GM18498 (cell line): ENCODE data around the gene NPR3.

Source experiments
- ATAC-seq: cut with Tn5 transposase; IDR thresholded peaks from one replicate; pipeline ENCODE4 v1.9.1; 2021; ENCODE audit warnings: mild to moderate bottlenecking, moderate library complexity; ENCODE audit not compliant: unreplicated experiment

The NPR3 gene

GRCh38 chr5:32711681-32712480, 760 bp downstream of the NPR3 start:
- no peak for ATAC-seq

GRCh38 chr5:32712481-32713360, 1.6 kb downstream of the NPR3 start:
- ATAC-seq: no peak

- no peak for ATAC-seq
Measured at GRCh38 chr5:32713361-32713769, 2.2 kb downstream of the NPR3 start.

GRCh38 chr5:32713770-32714381, 2.8 kb downstream of the NPR3 start:
- no peak for ATAC-seq

- ATAC-seq: no peak
Measured at GRCh38 chr5:32714836-32715235, 3.7 kb downstream of the NPR3 start.

GRCh38 chr5:32720300-32720699, 9.2 kb downstream of the NPR3 start:
- no peak for ATAC-seq

GRCh38 chr5:32721626-32722025, 10.5 kb downstream of the NPR3 start:
- ATAC-seq: no peak

- no peak for ATAC-seq
Measured at GRCh38 chr5:32722957-32723356, 11.8 kb downstream of the NPR3 start.

- no peak for ATAC-seq
Measured at GRCh38 chr5:32724526-32724925, 13.4 kb downstream of the NPR3 start.

- ATAC-seq: no peak
Measured at GRCh38 chr5:32726086-32726557, 15.0 kb downstream of the NPR3 start.

- ATAC-seq: no peak
Measured at GRCh38 chr5:32729651-32730050, 18.5 kb downstream of the NPR3 start.

- ATAC-seq: no peak
Measured at GRCh38 chr5:32733590-32734340, 22.6 kb downstream of the NPR3 start.

- no peak for ATAC-seq
Measured at GRCh38 chr5:32734827-32735378, 23.8 kb downstream of the NPR3 start.

GRCh38 chr5:32735512-32735911, 24.4 kb downstream of the NPR3 start:
- no peak for ATAC-seq

- ATAC-seq: no peak
Measured at GRCh38 chr5:32736842-32737241, 25.7 kb downstream of the NPR3 start.

GRCh38 chr5:32740651-32741050, 29.5 kb downstream of the NPR3 start:
- no peak for ATAC-seq

- no peak for ATAC-seq
Measured at GRCh38 chr5:32745317-32745716, 34.2 kb downstream of the NPR3 start.

- no peak for ATAC-seq
Measured at GRCh38 chr5:32752411-32752810, 41.3 kb downstream of the NPR3 start.

GRCh38 chr5:32753051-32753450, 41.9 kb downstream of the NPR3 start:
- ATAC-seq: no peak

GRCh38 chr5:32753765-32754164, 42.6 kb downstream of the NPR3 start:
- ATAC-seq: no peak
